B cell (primary cell): ENCODE measurements around the gene ACAP3. TPM values are rescaled to one million over a fixed set of nuclear protein-coding genes. Genes with fewer than 3 reads are reported as not detected.

Experiments
- ATAC-seq: fragments of 200-7000 bp; cut with Tn5 transposase; one replicate; pipeline ENCODE4 v1.10.0; 2021; ENCODE audit warnings: low read depth, mild to moderate bottlenecking, moderate number of reproducible peaks, moderate library complexity
- CTCF ChIA-PET: fragments of 350-600 bp; sonication (Branson Sonifier 250); formaldehyde crosslinking; loops from one replicate; lab custom pipeline; 2021; ENCODE audit warnings: antibody characterized with exemption, inconsistent platforms; lab: Charles Lee
- POLR2A ChIA-PET: fragments of 350-600 bp; sonication (Branson Sonifier 250); formaldehyde crosslinking; loops from one replicate; lab custom pipeline; 2021; ENCODE audit warnings: antibody characterized with exemption; lab: Charles Lee
- DNase-seq: peaks from one replicate; pipeline ENCODE4 v3.0.0; 2013
- H2AFZ ChIP-seq: 2 replicates; pipeline ENCODE4 v1.6.1; 2012; ENCODE audit warnings: mild to moderate bottlenecking, low read depth, low read length; ENCODE audit not compliant: insufficient read depth, poor library complexity, severe bottlenecking
- H3K27ac ChIP-seq, 2 donors: 1 replicate in 1 of 2; 2 replicates in 1 of 2; pipeline ENCODE4 v1.5.1; 2012 to 2013; ENCODE audit warnings: low read length in 2 of 2, mild to moderate bottlenecking in 2 of 2, moderate library complexity in 1 of 2
- H3K27me3 ChIP-seq, 4 experiments: fragments of 200-600 bp in 1 of 4; sonication (generic) in 1 of 4; replicated peaks in 1 of 4; 1 replicate in 2 of 4; 2 replicates in 2 of 4; pipeline versions ENCODE4 v1.6.1 to v1.7.0; 2013 to 2016; ENCODE audit warnings: low read length in 3 of 4, mild to moderate bottlenecking in 2 of 4, mixed read lengths in 1 of 4, moderate library complexity in 1 of 4; ENCODE audit not compliant: insufficient read depth in 4 of 4, control insufficient read depth in 3 of 4; ENCODE audit errors: control extremely low read depth in 1 of 4
- H3K36me3 ChIP-seq, 2 experiments: replicated peaks in 1 of 2; 1 replicate in 1 of 2; 2 replicates in 1 of 2; pipeline versions ENCODE4 v1.6.1 to v1.7.1; 2013; ENCODE audit warnings: low read length in 1 of 2; ENCODE audit not compliant: insufficient read depth in 2 of 2, control insufficient read depth in 1 of 2; ENCODE audit errors: control extremely low read depth in 1 of 2, extremely low read depth in 1 of 2
- H3K4me1 ChIP-seq, 2 donors: fragments of 200-600 bp in 1 of 2; sonication (generic) in 1 of 2; 1 replicate in 1 of 2; 2 replicates in 1 of 2; pipeline versions ENCODE4 v1.5.1 to v1.6.1; 2013 to 2017; ENCODE audit warnings: low read length in 2 of 2; ENCODE audit not compliant: control insufficient read depth in 2 of 2, insufficient read depth in 2 of 2
- H3K4me2 ChIP-seq: replicated peaks from 2 replicates; pipeline ENCODE3; 2012; ENCODE audit warnings: mild to moderate bottlenecking, low read depth, low read length; ENCODE audit not compliant: poor library complexity, severe bottlenecking
- H3K4me3 ChIP-seq, 5 experiments: fragments of 200-600 bp in 1 of 5; sonication (generic) in 1 of 5; 1 replicate in 3 of 5; 2 replicates in 2 of 5; pipeline versions ENCODE4 v1.5.1 to v1.7.0; 2011 to 2016; ENCODE audit warnings: low read length in 4 of 5, mild to moderate bottlenecking in 4 of 5, low read depth in 2 of 5, control low read depth in 1 of 5, moderate library complexity in 1 of 5; ENCODE audit not compliant: insufficient read depth in 1 of 5; ENCODE audit errors: control extremely low read depth in 1 of 5, extremely low read depth in 1 of 5
- H3K79me2 ChIP-seq: fragments of 200-600 bp; sonication (generic); one replicate; pipeline ENCODE4 v1.6.0; 2016; ENCODE audit warnings: low read length; ENCODE audit not compliant: control insufficient read depth, insufficient read depth
- H3K9ac ChIP-seq: fragments of 200-600 bp; sonication (generic); 2 replicates; pipeline ENCODE4 v1.6.1; 2017; ENCODE audit warnings: mild to moderate bottlenecking, low read length, moderate library complexity
- H3K9me3 ChIP-seq, 3 donors: one replicate each; pipeline versions ENCODE4 v1.6.1 to v1.7.1; 2013; ENCODE audit warnings: low read length in 2 of 3; ENCODE audit not compliant: control insufficient read depth in 2 of 3, insufficient read depth in 1 of 3; ENCODE audit errors: control extremely low read depth in 1 of 3
- H4K20me1 ChIP-seq: 2 replicates; pipeline ENCODE4 v1.6.0; 2012; ENCODE audit warnings: mild to moderate bottlenecking, low read length; ENCODE audit not compliant: insufficient read depth, control insufficient read depth, poor library complexity, severe bottlenecking
- H3K27ac Mint-ChIP-seq: one replicate; pipeline ENCODE4 v1.8.0; 2021; ENCODE audit warnings: mixed read lengths
- H3K27me3 Mint-ChIP-seq: one replicate; pipeline ENCODE4 v1.8.0; 2021; ENCODE audit warnings: mixed read lengths
- H3K4me1 Mint-ChIP-seq: one replicate; pipeline ENCODE4 v1.8.0; 2021; ENCODE audit warnings: mixed read lengths
- H3K4me3 Mint-ChIP-seq: one replicate; pipeline ENCODE4 v1.8.0; 2021; ENCODE audit warnings: mixed read lengths
- H3K9me3 Mint-ChIP-seq: one replicate; pipeline ENCODE4 v1.8.0; 2022; ENCODE audit warnings: mixed read lengths; ENCODE audit not compliant: insufficient read depth
- CTCF ChIP-seq: fragments of 200-600 bp; IDR thresholded peaks from one replicate; pipeline ENCODE4 v1.8.0; 2022; ENCODE audit warnings: antibody characterized with exemption, mild to moderate bottlenecking
- EZH2 ChIP-seq: IDR thresholded peaks from 2 replicates; pipeline ENCODE4 v1.6.1; 2012; ENCODE audit warnings: borderline replicate concordance, low read depth, mild to moderate bottlenecking, moderate library complexity, low read length; ENCODE audit not compliant: insufficient read depth, poor library complexity, severe bottlenecking
- WGBS: methylation state at CpG from one replicate; pipeline ENCODE4 v1.1.5; 2013; ENCODE audit warnings: missing lambda C conversion rate; ENCODE audit not compliant: insufficient coverage; 5-methylcytosine and 5-hydroxymethylcytosine counted together
- intact Hi-C: fragments of 100-400 bp; cut with micrococcal nuclease; formaldehyde crosslinking; loops from one replicate; pipeline ENCODE4 v1.10.0; 2022
- polyA plus RNA-seq: library from polyadenylated mRNA; depleted of rRNA; stranded (reverse); fragments of >200 nt; gene quantifications from 2 replicates; pipeline ENCODE4 v1.2.3, GENCODE V29; 2012
- total RNA-seq, 2 donors: library from RNA; stranded (reverse); fragments of 120-200 nt in 1 of 2; gene quantifications; 1 replicate in 1 of 2; 2 replicates in 1 of 2; pipeline versions ENCODE4 v1.2.3 to v1.2.4, GENCODE V29; 2013 to 2022

ACAP3 gene
- total and polyA plus RNA-seq, 2 donors (not counting 1 experiment from before 2014, with no cell fraction given): 40.7 to 124 TPM

- Histone ChIP-seq H3K9ac (no peak overlapping the region), H4K20me1 (peaks cover 4% of the 10 kb centered on the region), H3K27ac (no peak overlapping the region), H3K9me3 (peaks cover 0 to 13% (median 0%) of the 10 kb centered on the region in 3 donors), H2AFZ (no peak overlapping the region), H3K4me1 (peaks cover 36 to 39% of the 10 kb centered on the region in 2 donors), H3K4me2 (no peak overlapping the region), H3K4me3 (no peak overlapping the region), H3K27me3 (peaks cover 0 to 71% (median 23%) of the 10 kb centered on the region in 4 experiments), H3K79me2 (no peaks in the 10 kb centered on the region), H3K36me3 (no peaks in the 10 kb centered on the region)
- POLR2A ChIA-PET: interaction anchor here (0.6 kb wide), 1 partner anchor 699 kb away, joined by 3 read pairs; no protein-coding TSS in a partner anchor
- Mint-ChIP-seq H3K27me3 (peaks cover 31% of the 10 kb centered on the region), H3K4me3 (no peak overlapping the region), H3K27ac (no peak overlapping the region), H3K4me1 (peaks cover 23% of the 10 kb centered on the region), H3K9me3 (no peaks in the 10 kb centered on the region)
- no peak for DNase-seq
- ATAC-seq: no peak
- intact Hi-C loops: no loop called here
- TF ChIP-seq EZH2 (no peak), CTCF (no peak)
- CTCF ChIA-PET: interaction anchor here (0.9 kb wide), 1 partner anchor 15 kb away, joined by 3 read pairs; no protein-coding TSS in a partner anchor
- 71% methylated on average over 23 of the region's 26 CpGs for WGBS
Measured at GRCh38 chr1:1356796-1357401, 49.2 kb upstream of the ACAP3 start.

- H3K27me3 ChIP-seq: peaks cover 0 to 73% (median 22%) of the 10 kb centered on the region in 4 experiments
- H3K27ac Mint-ChIP-seq: no peak overlapping the region
- TF ChIP-seq EZH2: no peak
- no peak for TF ChIP-seq CTCF
- no peak overlapping the region for H3K27ac ChIP-seq
- H3K4me1 Mint-ChIP-seq: peaks cover 23% of the 10 kb centered on the region
- 56% methylated on average over 6 of the region's 8 CpGs for WGBS
- no peak overlapping the region for H3K4me3 Mint-ChIP-seq
- peaks cover 0 to 13% (median 0%) of the 10 kb centered on the region in 3 donors for H3K9me3 ChIP-seq
- no peak overlapping the region for H3K9ac ChIP-seq
- H3K4me2 ChIP-seq: no peak overlapping the region
- H4K20me1 ChIP-seq: peaks cover 6% of the 10 kb centered on the region
- ATAC-seq: no peak
- peaks cover 39 to 41% of the 10 kb centered on the region in 2 donors for H3K4me1 ChIP-seq
- H3K36me3 ChIP-seq: no peaks in the 10 kb centered on the region
- H2AFZ ChIP-seq: no peak overlapping the region
- ChIA-PET POLR2A (interaction anchor here (0.5 kb wide), 1 partner anchor 88 kb away, joined by 3 read pairs; no protein-coding TSS in a partner anchor), CTCF (no interaction called here)
- H3K79me2 ChIP-seq: no peaks in the 10 kb centered on the region
- H3K4me3 ChIP-seq: no peak overlapping the region
- intact Hi-C loops: no loop called here
- no peak for DNase-seq
- no peaks in the 10 kb centered on the region for H3K9me3 Mint-ChIP-seq
- H3K27me3 Mint-ChIP-seq: peaks cover 30% of the 10 kb centered on the region
Measured at GRCh38 chr1:1356166-1356795, 48.6 kb upstream of the ACAP3 start.
